Activated T-helper 17 cell treated with anti-CD3 and anti-CD28 coated beads, Interleukin-2, amount 50 U/mL, for 72 hours (primary cell): ENCODE measurements around the gene CKS2. TPM values are rescaled to one million over a fixed set of nuclear protein-coding genes. Genes with fewer than 3 reads are reported as not detected.

Source experiments
- ATAC-seq: fragments of 150-1000 bp; cut with Tn5 transposase; replicated peaks from 2 replicates; pipeline ENCODE4 v1.10.0; 2021; ENCODE audit warnings: mild to moderate bottlenecking, moderate library complexity
- H3K27ac Mint-ChIP-seq: one replicate; pipeline ENCODE4 v1.8.0; 2022; ENCODE audit warnings: mixed read lengths
- H3K27me3 Mint-ChIP-seq: one replicate; pipeline ENCODE4 v1.8.0; 2022; ENCODE audit warnings: mixed read lengths
- H3K36me3 Mint-ChIP-seq: one replicate; pipeline ENCODE4 v1.8.0; 2022; ENCODE audit warnings: low read depth, mild to moderate bottlenecking, mixed read lengths
- H3K4me1 Mint-ChIP-seq: one replicate; pipeline ENCODE4 v1.8.0; 2022; ENCODE audit warnings: mixed read lengths
- H3K4me3 Mint-ChIP-seq: one replicate; pipeline ENCODE4 v1.8.0; 2022; ENCODE audit warnings: mild to moderate bottlenecking, mixed read lengths
- H3K9me3 Mint-ChIP-seq: one replicate; pipeline ENCODE4 v1.8.0; 2022; ENCODE audit warnings: mixed read lengths
- total RNA-seq, 2 donors: library from RNA; stranded (reverse); gene quantifications; one replicate each; pipeline ENCODE4 v1.2.3, GENCODE V29; 2022

CKS2 gene
- total RNA-seq, 2 donors from 2014 or later = 179 to 230 TPM

GRCh38 chr9:89361816-89362646 is 51.0 kb downstream of the CKS2 start:
- Mint-ChIP-seq H3K27ac (peak overlapping the region; percentile 37), H3K9me3 (no peaks in the 10 kb centered on the region), H3K27me3 (no peaks in the 10 kb centered on the region), H3K36me3 (peaks cover 53% of the 10 kb centered on the region), H3K4me3 (no peak overlapping the region), H3K4me1 (no peaks in the 10 kb centered on the region)
- no peak for ATAC-seq

DNA sequence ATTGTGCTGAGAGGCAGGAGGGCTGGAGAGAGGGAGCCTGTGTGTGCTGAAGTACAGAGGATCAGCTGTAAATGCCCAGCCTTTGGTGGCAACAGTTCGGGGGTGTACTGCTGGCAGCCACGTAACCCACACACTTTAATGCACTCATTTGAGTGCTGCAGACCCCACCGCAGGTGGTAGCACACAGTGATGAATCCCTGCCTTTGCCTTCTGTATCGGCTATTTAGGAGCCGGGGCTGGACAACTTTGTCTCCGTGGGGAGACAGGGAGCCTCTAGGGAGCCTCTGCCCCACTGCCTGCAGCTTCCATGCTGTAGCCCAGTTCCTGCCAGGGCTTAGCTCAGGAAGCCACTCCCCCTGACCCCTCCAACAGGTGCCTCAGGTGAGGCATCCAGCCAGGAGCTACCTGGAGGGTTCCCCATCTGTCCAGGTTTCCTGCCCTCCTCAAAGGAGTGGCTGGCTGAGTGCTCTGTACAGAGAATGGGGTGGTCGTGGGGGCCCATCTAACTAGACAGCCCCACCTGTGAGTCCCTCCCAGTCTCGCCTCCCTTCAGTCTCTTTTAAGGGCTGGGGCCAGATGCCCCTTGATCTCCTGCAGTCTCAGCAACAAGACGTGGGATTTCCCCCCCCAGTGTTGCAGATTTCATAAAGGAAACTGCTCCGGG is 51.8 kb downstream of the CKS2 start:
- no peak for ATAC-seq
- Mint-ChIP-seq H3K27ac (peak overlapping the region; percentile 61), H3K36me3 (peaks cover 46% of the 10 kb centered on the region), H3K9me3 (no peaks in the 10 kb centered on the region), H3K27me3 (no peaks in the 10 kb centered on the region), H3K4me1 (no peaks in the 10 kb centered on the region), H3K4me3 (no peak overlapping the region)

DNA sequence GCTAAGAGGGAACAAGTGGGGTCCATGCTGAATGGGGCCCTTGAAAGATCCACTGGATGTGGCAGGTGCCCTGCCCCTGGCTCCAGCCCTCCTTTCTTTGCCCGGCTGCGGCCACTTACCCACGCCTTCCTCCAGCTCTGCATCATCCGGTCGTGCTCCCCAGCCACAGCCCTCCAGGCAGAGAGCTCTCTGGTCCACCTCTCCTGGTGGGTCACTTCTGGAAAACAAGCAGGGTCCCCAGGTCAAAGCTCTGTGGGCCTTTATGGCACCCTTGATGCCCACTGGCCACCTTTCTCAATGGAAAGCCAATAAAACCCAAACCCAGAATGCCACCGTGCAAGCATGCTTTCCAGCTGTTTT is 52.3 kb downstream of the CKS2 start:
- Mint-ChIP-seq H3K27ac (peak overlapping the region; percentile 61), H3K4me1 (no peaks in the 10 kb centered on the region), H3K27me3 (no peaks in the 10 kb centered on the region), H3K36me3 (peaks cover 41% of the 10 kb centered on the region), H3K4me3 (no peak overlapping the region), H3K9me3 (no peaks in the 10 kb centered on the region)
- no peak for ATAC-seq

DNA sequence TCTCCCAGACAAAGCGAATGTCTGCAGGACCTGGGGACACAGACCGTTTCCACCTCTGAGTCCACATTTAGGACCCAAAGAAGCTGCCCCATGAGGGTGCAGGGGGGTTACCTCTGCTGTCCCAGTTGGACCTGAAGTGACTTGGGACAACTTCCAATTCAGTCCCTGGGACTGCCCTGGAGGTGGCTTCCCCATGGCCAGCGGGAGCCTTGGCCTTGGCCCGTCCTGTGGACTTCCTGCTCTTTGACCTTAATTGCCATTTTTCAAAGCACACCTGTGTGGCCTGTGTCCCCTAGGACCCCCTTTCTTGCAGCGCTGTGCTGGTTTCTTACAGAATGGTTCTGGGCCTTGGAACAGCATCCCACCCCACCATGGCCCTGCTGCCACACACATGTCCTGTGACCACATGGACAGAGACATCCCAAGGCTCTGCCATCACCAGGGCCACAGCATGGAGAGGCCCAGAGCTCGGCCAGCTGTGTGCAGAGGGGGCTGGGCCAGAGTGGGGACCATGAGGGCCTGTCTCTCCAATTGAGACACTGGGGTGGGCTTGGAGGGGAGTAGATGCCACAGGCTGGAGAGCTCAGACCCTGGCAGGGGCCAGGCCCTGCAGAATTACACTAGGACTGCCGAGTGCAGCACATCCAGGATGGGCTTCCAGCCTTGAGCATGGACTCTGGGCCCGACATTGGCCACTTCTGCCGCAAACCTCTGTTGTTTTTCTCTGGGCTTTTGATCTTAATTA is 53.1 kb downstream of the CKS2 start:
- H3K9me3 Mint-ChIP-seq = no peaks in the 10 kb centered on the region
- no peak for ATAC-seq
- H3K4me1 Mint-ChIP-seq = no peaks in the 10 kb centered on the region
- peaks cover 33% of the 10 kb centered on the region for H3K36me3 Mint-ChIP-seq
- no peaks in the 10 kb centered on the region for H3K27me3 Mint-ChIP-seq
- no peak overlapping the region for H3K27ac Mint-ChIP-seq
- no peak overlapping the region for H3K4me3 Mint-ChIP-seq

DNA sequence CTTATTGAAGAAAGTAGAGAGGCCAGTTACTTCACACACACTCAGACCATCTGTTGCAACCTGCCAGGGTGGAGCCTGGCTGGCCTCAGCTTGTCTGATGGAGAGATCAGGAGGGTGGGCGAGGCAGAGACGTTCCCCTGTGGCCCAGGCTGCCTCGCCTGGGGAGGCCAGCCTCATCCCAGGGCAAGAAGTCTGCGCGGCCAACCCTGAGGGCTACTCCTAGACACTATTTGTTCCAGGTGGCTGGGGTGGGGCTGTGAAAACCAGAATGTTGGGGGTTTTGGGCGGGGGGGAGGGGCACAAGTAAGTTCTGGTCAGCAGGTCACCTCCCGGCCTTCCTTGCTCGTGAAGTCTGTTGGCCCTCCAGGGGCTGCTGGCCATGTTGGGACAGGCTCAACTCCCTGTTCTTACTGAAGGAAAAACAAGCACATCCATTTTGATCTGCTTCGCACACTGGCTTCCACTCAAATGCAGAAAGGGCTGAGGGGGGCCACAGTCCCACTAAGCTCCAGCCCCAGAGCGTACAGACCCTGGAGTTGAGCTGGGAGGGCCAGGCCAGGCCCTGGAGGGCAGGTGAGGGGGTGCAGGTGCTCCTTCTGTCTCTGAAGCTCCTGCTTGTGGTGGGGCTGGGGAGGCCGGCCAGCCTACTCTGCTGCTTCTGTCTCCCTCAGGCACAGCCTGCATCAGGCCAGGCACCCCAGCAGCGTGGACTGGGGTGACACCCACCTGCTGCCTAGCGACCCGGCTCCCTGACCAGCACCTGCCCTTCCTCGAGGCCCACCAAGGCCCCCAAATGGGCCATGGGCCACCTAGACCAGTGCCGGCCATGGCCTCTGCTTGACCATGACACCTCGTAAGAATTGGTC is 53.9 kb downstream of the CKS2 start:
- no peaks in the 10 kb centered on the region for H3K4me1 Mint-ChIP-seq
- no peak for ATAC-seq
- H3K9me3 Mint-ChIP-seq = no peaks in the 10 kb centered on the region
- no peak overlapping the region for H3K4me3 Mint-ChIP-seq
- H3K36me3 Mint-ChIP-seq = peaks cover 24% of the 10 kb centered on the region
- H3K27ac Mint-ChIP-seq = no peak overlapping the region
- no peaks in the 10 kb centered on the region for H3K27me3 Mint-ChIP-seq

GRCh38 chr9:89365532-89365912 is 54.5 kb downstream of the CKS2 start:
- H3K9me3 Mint-ChIP-seq = no peaks in the 10 kb centered on the region
- H3K27ac Mint-ChIP-seq = no peak overlapping the region
- no peak for ATAC-seq
- peaks cover 18% of the 10 kb centered on the region for H3K36me3 Mint-ChIP-seq
- H3K4me3 Mint-ChIP-seq = no peak overlapping the region
- no peaks in the 10 kb centered on the region for H3K27me3 Mint-ChIP-seq
- no peaks in the 10 kb centered on the region for H3K4me1 Mint-ChIP-seq

Other genes with a start within 250 kb of the CKS2 start
- not detected for gene SHC3, start 132.4 kb upstream of the CKS2 start, total RNA-seq
- gene SECISBP2, start 7.3 kb downstream of the CKS2 start, total RNA-seq = 10 to 100 TPM; 33.1 to 40.1 TPM
- 100 to 1,000 TPM; 167 to 263 TPM for gene SEMA4D, start 186.9 kb downstream of the CKS2 start, total RNA-seq